ENCODE results near the gene FOXD4L6. TPM values are rescaled to one million over a fixed set of nuclear protein-coding genes. Genes with fewer than 3 reads are reported as not detected.
"Not testable (repeated sequence)": the region's sequence is repeated elsewhere in the genome, so short reads cannot be mapped to it uniquely, and the experiment has no call there.

Gene FOXD4L6
- total and polyA plus RNA-seq, 2 donors (not counting 1 experiment from before 2014, with no cell fraction given) = not detected

DNA sequence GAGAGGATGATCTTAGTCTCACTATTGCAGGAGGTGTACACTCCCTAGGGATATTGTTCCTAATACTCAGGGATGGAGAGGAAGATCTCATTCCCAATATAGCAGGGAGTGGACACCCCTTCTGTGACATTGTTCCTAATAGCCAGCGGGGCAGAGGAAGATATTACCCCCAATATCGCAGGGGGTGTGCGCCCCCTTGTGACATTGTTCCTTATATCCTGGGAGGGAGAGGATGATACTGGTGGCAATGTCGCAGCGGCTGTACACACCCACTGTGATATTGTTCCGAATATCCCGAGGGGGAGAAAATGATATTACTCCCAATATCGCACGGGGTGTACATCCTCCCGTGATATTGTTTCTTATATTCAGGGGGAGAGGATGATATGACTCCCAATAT is 17.6 kb downstream of the FOXD4L6 start:
- H3K4me2 ChIP-seq (replicated peaks; ENCODE audit: low read depth, low read length, poor library complexity, severe bottlenecking); H3K4me3 ChIP-seq (ENCODE audit: control extremely low read depth in 1 of 5, extremely low read depth in 1 of 5, insufficient read depth in 1 of 5, low read depth in 2 of 5, low read length in 4 of 5); H3K27me3 ChIP-seq (replicated peaks in 1 of 4; ENCODE audit: control extremely low read depth in 1 of 4, control insufficient read depth in 3 of 4, insufficient read depth in 4 of 4, low read length in 3 of 4); H3K9me3 ChIP-seq (ENCODE audit: control extremely low read depth in 1 of 3, control insufficient read depth in 2 of 3, insufficient read depth in 1 of 3, low read length in 2 of 3); POLR2A ChIA-PET; H3K4me1 ChIP-seq (ENCODE audit: control insufficient read depth in 2 of 2, insufficient read depth in 2 of 2, low read length in 2 of 2); intact Hi-C loops (cut with micrococcal nuclease); H3K27ac ChIP-seq (ENCODE audit: low read length in 2 of 2); H3K27me3 Mint-ChIP-seq; H3K4me3 Mint-ChIP-seq; H3K27ac Mint-ChIP-seq; H2AFZ ChIP-seq (ENCODE audit: insufficient read depth, low read depth, low read length, poor library complexity, severe bottlenecking); H4K20me1 ChIP-seq (ENCODE audit: control insufficient read depth, insufficient read depth, low read length, poor library complexity, severe bottlenecking); H3K36me3 ChIP-seq (replicated peaks in 1 of 2; ENCODE audit: control extremely low read depth in 1 of 2, control insufficient read depth in 1 of 2, extremely low read depth in 1 of 2, insufficient read depth in 2 of 2, low read length in 1 of 2); H3K9ac ChIP-seq (ENCODE audit: low read length); ATAC-seq (ENCODE audit: low read depth); DNase-seq; H3K9me3 Mint-ChIP-seq (ENCODE audit: insufficient read depth); H3K79me2 ChIP-seq (ENCODE audit: control insufficient read depth, insufficient read depth, low read length); H3K4me1 Mint-ChIP-seq; CTCF ChIA-PET: not testable (repeated sequence)
- WGBS (ENCODE audit: insufficient coverage) = 50% methylated on average over 2 of the region's 10 CpGs

DNA sequence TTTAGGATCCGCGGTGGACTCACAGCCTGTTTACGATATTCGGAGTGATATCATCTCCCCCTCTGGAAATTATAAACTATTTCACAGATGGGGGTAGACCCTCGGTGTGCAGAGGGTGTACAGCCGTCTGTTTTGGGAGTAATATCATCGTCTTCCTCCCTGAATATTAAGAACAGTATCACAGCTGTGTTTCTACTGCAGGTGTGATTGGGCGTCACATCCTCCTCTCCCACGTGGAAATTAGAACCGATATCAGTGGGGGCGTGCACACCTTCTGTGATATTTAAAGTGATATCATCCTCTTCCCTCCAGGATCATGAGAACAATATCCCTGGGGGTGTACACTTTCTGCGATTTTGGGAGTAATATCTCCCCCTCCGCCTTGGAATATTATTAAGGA is 19.2 kb downstream of the FOXD4L6 start:
- POLR2A ChIA-PET; H3K9me3 ChIP-seq (ENCODE audit: control extremely low read depth in 1 of 3, control insufficient read depth in 2 of 3, insufficient read depth in 1 of 3, low read length in 2 of 3); H3K27me3 ChIP-seq (replicated peaks in 1 of 4; ENCODE audit: control extremely low read depth in 1 of 4, control insufficient read depth in 3 of 4, insufficient read depth in 4 of 4, low read length in 3 of 4); DNase-seq; H3K36me3 ChIP-seq (replicated peaks in 1 of 2; ENCODE audit: control extremely low read depth in 1 of 2, control insufficient read depth in 1 of 2, extremely low read depth in 1 of 2, insufficient read depth in 2 of 2, low read length in 1 of 2); H3K4me3 Mint-ChIP-seq; H3K4me3 ChIP-seq (ENCODE audit: control extremely low read depth in 1 of 5, extremely low read depth in 1 of 5, insufficient read depth in 1 of 5, low read depth in 2 of 5, low read length in 4 of 5); H3K9me3 Mint-ChIP-seq (ENCODE audit: insufficient read depth); H3K27ac Mint-ChIP-seq; H2AFZ ChIP-seq (ENCODE audit: insufficient read depth, low read depth, low read length, poor library complexity, severe bottlenecking); H3K4me1 ChIP-seq (ENCODE audit: control insufficient read depth in 2 of 2, insufficient read depth in 2 of 2, low read length in 2 of 2); intact Hi-C loops (cut with micrococcal nuclease); H4K20me1 ChIP-seq (ENCODE audit: control insufficient read depth, insufficient read depth, low read length, poor library complexity, severe bottlenecking); H3K79me2 ChIP-seq (ENCODE audit: control insufficient read depth, insufficient read depth, low read length); H3K4me2 ChIP-seq (replicated peaks; ENCODE audit: low read depth, low read length, poor library complexity, severe bottlenecking); H3K4me1 Mint-ChIP-seq; CTCF ChIA-PET; H3K9ac ChIP-seq (ENCODE audit: low read length); H3K27ac ChIP-seq (ENCODE audit: low read length in 2 of 2); H3K27me3 Mint-ChIP-seq: not testable (repeated sequence)
- no CpG with 5 or more reads among the region's 13 CpGs for WGBS (ENCODE audit: insufficient coverage)
- ATAC-seq (ENCODE audit: low read depth) = peak; percentile 24

DNA sequence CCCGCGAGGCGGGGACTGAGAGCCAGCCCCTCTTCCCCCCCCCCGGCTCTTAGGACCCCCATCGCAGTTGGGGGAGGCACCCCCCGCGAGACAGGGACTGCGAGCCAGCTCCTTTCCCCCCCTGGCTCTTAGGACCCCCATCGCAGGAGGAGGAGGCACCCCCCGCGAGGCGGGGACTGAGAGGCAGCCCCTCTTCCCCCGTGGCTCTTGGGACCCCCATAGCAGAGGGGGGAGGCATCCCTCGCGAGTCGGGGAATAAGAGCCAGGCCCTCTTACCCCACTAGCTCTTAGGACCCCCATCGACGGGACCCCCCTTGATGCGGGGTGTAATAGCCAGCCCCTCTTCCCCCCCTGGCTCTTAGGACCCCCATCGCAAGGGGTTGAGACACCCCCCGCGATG is 19.7 kb downstream of the FOXD4L6 start:
- H3K4me3 Mint-ChIP-seq; CTCF ChIA-PET; H3K4me1 Mint-ChIP-seq; H3K27me3 ChIP-seq (replicated peaks in 1 of 4; ENCODE audit: control extremely low read depth in 1 of 4, control insufficient read depth in 3 of 4, insufficient read depth in 4 of 4, low read length in 3 of 4); H3K9me3 Mint-ChIP-seq (ENCODE audit: insufficient read depth); H2AFZ ChIP-seq (ENCODE audit: insufficient read depth, low read depth, low read length, poor library complexity, severe bottlenecking); H3K27ac ChIP-seq (ENCODE audit: low read length in 2 of 2); H4K20me1 ChIP-seq (ENCODE audit: control insufficient read depth, insufficient read depth, low read length, poor library complexity, severe bottlenecking); H3K27me3 Mint-ChIP-seq; POLR2A ChIA-PET; H3K4me3 ChIP-seq (ENCODE audit: control extremely low read depth in 1 of 5, extremely low read depth in 1 of 5, insufficient read depth in 1 of 5, low read depth in 2 of 5, low read length in 4 of 5); H3K36me3 ChIP-seq (replicated peaks in 1 of 2; ENCODE audit: control extremely low read depth in 1 of 2, control insufficient read depth in 1 of 2, extremely low read depth in 1 of 2, insufficient read depth in 2 of 2, low read length in 1 of 2); H3K9me3 ChIP-seq (ENCODE audit: control extremely low read depth in 1 of 3, control insufficient read depth in 2 of 3, insufficient read depth in 1 of 3, low read length in 2 of 3); ATAC-seq (ENCODE audit: low read depth); H3K79me2 ChIP-seq (ENCODE audit: control insufficient read depth, insufficient read depth, low read length); DNase-seq; H3K4me1 ChIP-seq (ENCODE audit: control insufficient read depth in 2 of 2, insufficient read depth in 2 of 2, low read length in 2 of 2); H3K4me2 ChIP-seq (replicated peaks; ENCODE audit: low read depth, low read length, poor library complexity, severe bottlenecking); H3K9ac ChIP-seq (ENCODE audit: low read length); H3K27ac Mint-ChIP-seq; intact Hi-C loops (cut with micrococcal nuclease): not testable (repeated sequence)
- no CpG with 5 or more reads among the region's 22 CpGs for WGBS (ENCODE audit: insufficient coverage)

DNA sequence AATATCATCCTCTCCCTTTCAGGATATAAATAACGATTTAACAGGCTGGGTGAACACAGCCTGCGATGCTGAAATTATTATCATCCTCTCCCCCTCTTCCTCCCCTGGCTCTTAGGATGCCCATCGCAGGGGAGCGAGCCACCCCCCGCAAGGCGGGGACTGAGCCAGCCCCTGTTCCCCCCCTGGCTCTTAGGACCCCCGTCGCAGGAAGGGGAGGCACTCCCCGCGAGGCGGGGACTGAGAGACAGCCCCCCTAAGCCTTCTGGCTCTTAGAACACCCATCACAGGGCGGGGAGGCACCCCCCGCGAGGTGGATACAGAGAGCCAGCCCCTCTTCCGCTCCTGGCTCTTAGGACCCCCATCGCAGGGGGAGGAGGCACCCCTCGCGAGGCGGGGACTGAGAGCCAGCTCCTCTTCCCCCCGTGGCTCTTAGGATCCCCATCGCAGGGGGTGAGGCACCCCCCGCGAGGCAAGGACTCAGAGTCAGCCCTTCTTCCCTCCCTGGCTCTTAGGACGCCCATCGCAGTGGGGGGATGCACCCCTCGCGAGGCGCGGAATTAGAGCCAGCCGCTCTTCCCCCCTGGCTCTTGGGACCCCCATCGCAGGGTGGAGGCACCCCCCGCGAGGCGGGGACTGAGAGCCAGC is 21.9 kb downstream of the FOXD4L6 start:
- H3K27ac ChIP-seq (ENCODE audit: low read length in 2 of 2); H3K4me3 Mint-ChIP-seq; H3K9me3 ChIP-seq (ENCODE audit: control extremely low read depth in 1 of 3, control insufficient read depth in 2 of 3, insufficient read depth in 1 of 3, low read length in 2 of 3); H3K27me3 Mint-ChIP-seq; POLR2A ChIA-PET; H3K4me1 Mint-ChIP-seq; H3K9ac ChIP-seq (ENCODE audit: low read length); H3K36me3 ChIP-seq (replicated peaks in 1 of 2; ENCODE audit: control extremely low read depth in 1 of 2, control insufficient read depth in 1 of 2, extremely low read depth in 1 of 2, insufficient read depth in 2 of 2, low read length in 1 of 2); CTCF ChIA-PET; H2AFZ ChIP-seq (ENCODE audit: insufficient read depth, low read depth, low read length, poor library complexity, severe bottlenecking); H3K4me1 ChIP-seq (ENCODE audit: control insufficient read depth in 2 of 2, insufficient read depth in 2 of 2, low read length in 2 of 2); H3K79me2 ChIP-seq (ENCODE audit: control insufficient read depth, insufficient read depth, low read length); H3K27me3 ChIP-seq (replicated peaks in 1 of 4; ENCODE audit: control extremely low read depth in 1 of 4, control insufficient read depth in 3 of 4, insufficient read depth in 4 of 4, low read length in 3 of 4); DNase-seq; H4K20me1 ChIP-seq (ENCODE audit: control insufficient read depth, insufficient read depth, low read length, poor library complexity, severe bottlenecking); H3K27ac Mint-ChIP-seq; H3K4me2 ChIP-seq (replicated peaks; ENCODE audit: low read depth, low read length, poor library complexity, severe bottlenecking); H3K9me3 Mint-ChIP-seq (ENCODE audit: insufficient read depth); ATAC-seq (ENCODE audit: low read depth); intact Hi-C loops (cut with micrococcal nuclease); H3K4me3 ChIP-seq (ENCODE audit: control extremely low read depth in 1 of 5, extremely low read depth in 1 of 5, insufficient read depth in 1 of 5, low read depth in 2 of 5, low read length in 4 of 5): not testable (repeated sequence)
- 20% methylated on average over 1 of the region's 34 CpGs for WGBS (ENCODE audit: insufficient coverage)

Data from B cell (primary cell).